HepG2 (cell line): ENCODE measurements around the gene SYS1. TPM values are rescaled to one million over a fixed set of nuclear protein-coding genes. Genes with fewer than 3 reads are reported as not detected.

ENCODE experiments used
- ATF5 ChIP-seq: sonication (generic); formaldehyde crosslinking; IDR thresholded peaks from 2 replicates; pipeline ENCODE4 v1.4.0; 2020; ENCODE audit warnings: mild to moderate bottlenecking, low read depth, missing genetic modification reagents
- HMGA1 ChIP-seq: sonication (generic); formaldehyde crosslinking; conservative IDR thresholded peaks from 2 replicates; pipeline ENCODE4 v1.4.0; 2020; ENCODE audit warnings: missing genetic modification reagents
- HNRNPK ChIP-seq: fragments of 200-400 bp; formaldehyde crosslinking; IDR thresholded peaks from 2 replicates; pipeline ENCODE4 v1.6.1; 2018; ENCODE audit warnings: low read length, low read depth, moderate library complexity, mild to moderate bottlenecking; ENCODE audit not compliant: poor library complexity, severe bottlenecking
- KDM5B ChIP-seq: sonication (generic); formaldehyde crosslinking; IDR thresholded peaks from 2 replicates; pipeline ENCODE4 v1.4.0; 2020; ENCODE audit warnings: missing genetic modification reagents, mild to moderate bottlenecking, borderline replicate concordance
- MAX ChIP-seq: IDR thresholded peaks from 2 replicates; pipeline ENCODE4 v1.6.1; 2012; ENCODE audit warnings: inconsistent platforms
- MED8 ChIP-seq: sonication (generic); formaldehyde crosslinking; IDR thresholded peaks from 2 replicates; pipeline ENCODE4 v1.8.1; 2023; ENCODE audit warnings: mild to moderate bottlenecking, missing genetic modification reagents; ENCODE audit not compliant: insufficient replicate concordance
- RFX1 ChIP-seq: fragments of 450-650 bp; IDR thresholded peaks from 2 replicates; pipeline ENCODE4 v1.6.1; 2017
- SPEN ChIP-seq: sonication (generic); formaldehyde crosslinking; IDR thresholded peaks from 2 replicates; pipeline ENCODE4 v1.5.1; 2020; ENCODE audit warnings: low read depth, mild to moderate bottlenecking, missing genetic modification reagents
- STAG1 ChIP-seq: sonication (generic); formaldehyde crosslinking; IDR thresholded peaks from 2 replicates; pipeline ENCODE4 v1.4.0; 2020; ENCODE audit warnings: missing genetic modification reagents
- TEF ChIP-seq: sonication (generic); formaldehyde crosslinking; IDR thresholded peaks from 2 replicates; pipeline ENCODE4 v1.5.0; 2020; ENCODE audit warnings: missing genetic modification reagents
- TGIF2 ChIP-seq: IDR thresholded peaks from 2 replicates; pipeline ENCODE4 v1.6.1; 2016; ENCODE audit warnings: control low read depth, missing compliant biosample characterization
- THAP11 ChIP-seq: IDR thresholded peaks from 2 replicates; pipeline ENCODE4 v1.6.1; 2016; ENCODE audit warnings: missing biosample characterization, missing genetic modification reagents
- THRA ChIP-seq: sonication (generic); formaldehyde crosslinking; IDR thresholded peaks from 2 replicates; pipeline ENCODE4 v1.4.0; 2020; ENCODE audit warnings: missing genetic modification reagents, borderline replicate concordance
- ZNF414 ChIP-seq: sonication (generic); formaldehyde crosslinking; IDR thresholded peaks from 2 replicates; pipeline ENCODE4 v1.5.0; 2020; ENCODE audit warnings: missing genetic modification reagents
- ZNF687 ChIP-seq: sonication (generic); formaldehyde crosslinking; IDR thresholded peaks from 2 replicates; pipeline ENCODE4 v1.5.1; 2020; ENCODE audit warnings: mild to moderate bottlenecking, missing genetic modification reagents, moderate library complexity
- ZNF761 ChIP-seq: sonication (generic); formaldehyde crosslinking; conservative IDR thresholded peaks from 2 replicates; pipeline ENCODE4 v1.4.0; 2020; ENCODE audit warnings: mild to moderate bottlenecking, missing genetic modification reagents
- ZNF839 ChIP-seq: sonication (generic); formaldehyde crosslinking; IDR thresholded peaks from 2 replicates; pipeline ENCODE4 v1.4.0; 2020; ENCODE audit warnings: missing genetic modification reagents, mild to moderate bottlenecking, borderline replicate concordance
- ZSCAN25 ChIP-seq: sonication (generic); formaldehyde crosslinking; IDR thresholded peaks from 2 replicates; pipeline ENCODE4 v1.8.0; 2022; ENCODE audit warnings: mild to moderate bottlenecking, missing genetic modification reagents
- ZUFSP ChIP-seq: sonication (generic); formaldehyde crosslinking; IDR thresholded peaks from 2 replicates; pipeline ENCODE4 v1.9.0; 2021; ENCODE audit warnings: missing genetic modification reagents, mild to moderate bottlenecking, borderline replicate concordance
- polyA plus RNA-seq, 8 experiments: library from polyadenylated mRNA; depleted of rRNA in 3 of 8; stranded (reverse) in 7 of 8; unstranded in 1 of 8; fragments of >200 nt; fragmentation: Illumina TruSeq in 4 of 8; extraction: Trizol in 4 of 8; gene quantifications; 2 replicates each; pipeline versions ENCODE4 v1.2.1 to v1.2.3, GENCODE V29; 2011 to 2016; ENCODE audit warnings: low read depth in 4 of 8, missing spikeins in 1 of 8, mixed read lengths in 1 of 8; ENCODE audit not compliant: insufficient read depth in 1 of 8
- total RNA-seq, 5 experiments: library from RNA; depleted of rRNA; stranded (reverse); fragments of >200 nt; fragmentation: Illumina TruSeq; extraction: Trizol; gene quantifications; 2 replicates each; pipeline ENCODE4 v1.2.3, GENCODE V29; 2016; ENCODE audit warnings: low read depth in 1 of 5

SYS1 gene
- total and polyA plus RNA-seq, 2 of the 13 experiments (the other 11 are each of a cell fraction or from before 2014, with no cell fraction given): 38.3 to 65.6 TPM

- TF ChIP-seq ZUFSP (CRISPR knock-in tag): no peak
- peak; percentile 58; the same call in 1 of the 2 replicates for TF ChIP-seq TEF (CRISPR knock-in tag)
- peak; percentile 97 for TF ChIP-seq KDM5B (CRISPR knock-in tag)
- peak; percentile 63 for TF ChIP-seq RFX1
- no peak for TF ChIP-seq MED8 (CRISPR knock-in tag)
- peak; percentile 93 for TF ChIP-seq THAP11 (CRISPR knock-in tag)
- TF ChIP-seq HMGA1 (CRISPR knock-in tag): no peak
- TF ChIP-seq ZNF761: 0 out of 2 replicates have a peak, but pooled peaks have one; percentile 54
- no peak; the same call in 1 of the 2 replicates for TF ChIP-seq ATF5 (CRISPR knock-in tag)
- TF ChIP-seq STAG1 (CRISPR knock-in tag): no peak; the same call in 1 of the 2 replicates
- peak; percentile 94; the same call in 1 of the 2 replicates for TF ChIP-seq ZNF839
- no peak; the same call in 1 of the 2 replicates for TF ChIP-seq ZSCAN25 (CRISPR knock-in tag)
- no peak; the same call in none of the 2 replicates for TF ChIP-seq THRA (CRISPR knock-in tag)
- TF ChIP-seq TGIF2 (CRISPR knock-in tag): peak; percentile 66
- no peak for TF ChIP-seq HNRNPK
- peak; percentile 91 for TF ChIP-seq SPEN (CRISPR knock-in tag)
- peak; percentile 98 for TF ChIP-seq ZNF687 (CRISPR knock-in tag)
- peak; percentile 95 for TF ChIP-seq ZNF414 (CRISPR knock-in tag)
- TF ChIP-seq MAX: peak; percentile 88
Measured at GRCh38 chr20:45415822-45416637, 53.1 kb downstream of the SYS1 start, which contains the start of gene PIGT (continued).
